ENCODE results near the gene CXCL1. TPM values are rescaled to one million over a fixed set of nuclear protein-coding genes. Genes with fewer than 3 reads are reported as not detected.

Gene CXCL1
- polyA plus RNA-seq, 3 donors: 1.7 to 4.4 (median 3.5) TPM

GRCh38 chr4:73864961-73865360, 4.2 kb upstream of the CXCL1 start:
- H3K27me3 Mint-ChIP-seq (ENCODE audit: low read depth in 3 of 3): peaks cover 0 to 4% (median 2%) of the 10 kb centered on the region in 3 donors
- Histone ChIP-seq H4K20me1 (ENCODE audit: insufficient read depth, low read length) (no peaks in the 10 kb centered on the region), H3K4me3 (replicated peaks in 1 of 3; ENCODE audit: low read depth in 2 of 3, low read length in 3 of 3) (no peak overlapping the region), H3K36me3 (replicated peaks in 1 of 2; ENCODE audit: control insufficient read depth in 1 of 2, insufficient read depth in 2 of 2, low read length in 2 of 2) (no peaks in the 10 kb centered on the region), H3K27ac (ENCODE audit: low read depth in 1 of 2, low read length in 2 of 2) (no peak overlapping the region), H3K9ac (ENCODE audit: insufficient read depth, low read length, poor library complexity, severe bottlenecking) (no peak overlapping the region), H3K4me1 (ENCODE audit: control insufficient read depth in 1 of 2, insufficient read depth in 2 of 2, low read length in 2 of 2) (peaks cover 5 to 28% of the 10 kb centered on the region in 2 donors), H3K79me2 (ENCODE audit: insufficient read depth, low read length) (peaks cover 4% of the 10 kb centered on the region), H3K4me2 (replicated peaks; ENCODE audit: extremely low read depth, low read length, poor library complexity, severe bottlenecking) (no peak overlapping the region), H2AFZ (ENCODE audit: insufficient read depth, low read depth, low read length, poor library complexity, severe bottlenecking) (no peak overlapping the region), H3K27me3 (ENCODE audit: control insufficient read depth in 2 of 2, insufficient read depth in 2 of 2, low read length in 2 of 2) (no peaks in the 10 kb centered on the region), H3K9me3 (replicated peaks in 1 of 2; ENCODE audit: control insufficient read depth in 1 of 2, insufficient read depth in 1 of 2, low read length in 2 of 2) (no peaks in the 10 kb centered on the region)
- no peak overlapping the region for H3K27ac Mint-ChIP-seq
- no peak for TF ChIP-seq CTCF (IDR thresholded peaks at IDR 0.05)
- intact Hi-C loops (cut with micrococcal nuclease): no loop called here
- peaks cover 0 to 1% (median 0%) of the 10 kb centered on the region in 7 donors for H3K9me3 Mint-ChIP-seq
- 88% methylated on average over 4 of the region's 8 CpGs for WGBS (ENCODE audit: insufficient coverage)
- H3K36me3 Mint-ChIP-seq: peaks cover 0 to 3% of the 10 kb centered on the region in 2 donors
- no peak for DNase-seq
- peaks cover 21% of the 10 kb centered on the region for H3K4me1 Mint-ChIP-seq
- H3K4me3 Mint-ChIP-seq: no peak overlapping the region

GRCh38 chr4:73865431-73866096, 3.6 kb upstream of the CXCL1 start:
- H3K36me3 ChIP-seq (replicated peaks in 1 of 2; ENCODE audit: control insufficient read depth in 1 of 2, insufficient read depth in 2 of 2, low read length in 2 of 2): no peaks in the 10 kb centered on the region
- peaks cover 0 to 3% of the 10 kb centered on the region in 2 donors for H3K36me3 Mint-ChIP-seq
- H3K27ac ChIP-seq (ENCODE audit: low read depth in 1 of 2, low read length in 2 of 2): no peak overlapping the region
- H4K20me1 ChIP-seq (ENCODE audit: insufficient read depth, low read length): no peaks in the 10 kb centered on the region
- DNase-seq: peak in 2 of 3 donors; percentile 31 to 40
- WGBS (ENCODE audit: insufficient coverage): 13% methylated on average over 3 of the region's 5 CpGs
- peaks cover 0 to 4% (median 2%) of the 10 kb centered on the region in 3 donors for H3K27me3 Mint-ChIP-seq (ENCODE audit: low read depth in 3 of 3)
- no peak overlapping the region for H3K9ac ChIP-seq (ENCODE audit: insufficient read depth, low read length, poor library complexity, severe bottlenecking)
- no peaks in the 10 kb centered on the region for H3K27me3 ChIP-seq (ENCODE audit: control insufficient read depth in 2 of 2, insufficient read depth in 2 of 2, low read length in 2 of 2)
- H2AFZ ChIP-seq (ENCODE audit: insufficient read depth, low read depth, low read length, poor library complexity, severe bottlenecking): no peak overlapping the region
- H3K4me2 ChIP-seq (replicated peaks; ENCODE audit: extremely low read depth, low read length, poor library complexity, severe bottlenecking): peak overlapping the region; percentile 9
- H3K4me1 Mint-ChIP-seq: peaks cover 27% of the 10 kb centered on the region
- TF ChIP-seq CTCF (IDR thresholded peaks at IDR 0.05): no peak
- peaks cover 0 to 1% (median 0%) of the 10 kb centered on the region in 7 donors for H3K9me3 Mint-ChIP-seq
- peaks cover 4% of the 10 kb centered on the region for H3K79me2 ChIP-seq (ENCODE audit: insufficient read depth, low read length)
- no peak overlapping the region for H3K4me3 Mint-ChIP-seq
- intact Hi-C loops (cut with micrococcal nuclease): no loop called here
- no peaks in the 10 kb centered on the region for H3K9me3 ChIP-seq (replicated peaks in 1 of 2; ENCODE audit: control insufficient read depth in 1 of 2, insufficient read depth in 1 of 2, low read length in 2 of 2)
- no peak overlapping the region for H3K4me3 ChIP-seq (replicated peaks in 1 of 3; ENCODE audit: low read depth in 2 of 3, low read length in 3 of 3)
- H3K4me1 ChIP-seq (ENCODE audit: control insufficient read depth in 1 of 2, insufficient read depth in 2 of 2, low read length in 2 of 2): peaks cover 11 to 35% of the 10 kb centered on the region in 2 donors
- H3K27ac Mint-ChIP-seq: peak overlapping the region in 1 of 7 donors; percentile 18
